Measurements from ENCODE around the gene SLITRK3.

- TF ChIP-seq CTCF (IDR thresholded peaks at IDR 0.05) (no peak), POLR2A (IDR thresholded peaks at IDR 0.05) (no peak)
Observed at GRCh38 chr3:165162883-165163282, 33.3 kb downstream of the SLITRK3 start.

Data from esophagus squamous epithelium (tissue), 4 donors.